Peyer's patch (tissue), 4 donors: ENCODE measurements around the gene PLA2G4B.

Experiments
- CTCF ChIP-seq, 6 experiments: fragments of 450-650 bp in 4 of 6; fragments of 200-600 bp in 2 of 6; sonication (generic) in 1 of 6; IDR thresholded peaks; one replicate each; pipeline ENCODE4 v1.5.1; 2017 to 2019; ENCODE audit warnings: antibody characterized with exemption in 6 of 6, mild to moderate bottlenecking in 3 of 6, moderate library complexity in 1 of 6
- POLR2A ChIP-seq, 2 donors: fragments of 450-650 bp; IDR thresholded peaks; one replicate each; pipeline ENCODE4 v1.5.1; 2017; ENCODE audit warnings: antibody characterized with exemption in 2 of 2, mild to moderate bottlenecking in 2 of 2, moderate library complexity in 2 of 2

GRCh38 chr15:41825572-41826535, 12.8 kb upstream of the PLA2G4B start:
- TF ChIP-seq CTCF (IDR thresholded peaks at IDR 0.05): no peak
- no peak for TF ChIP-seq POLR2A (IDR thresholded peaks at IDR 0.05)
